K562 (cell line): ENCODE results near the gene PSMA5. TPM values are rescaled to one million over a fixed set of nuclear protein-coding genes. Genes with fewer than 3 reads are reported as not detected.

ENCODE experiments used
- AFF1 ChIP-seq, 2 experiments: fragments of 450-650 bp; IDR thresholded peaks; 2 replicates each; pipeline ENCODE4 v1.6.1; 2018; ENCODE audit warnings: mild to moderate bottlenecking in 2 of 2, low read depth in 1 of 2; ENCODE audit not compliant: partially characterized antibody in 2 of 2
- ARID2 ChIP-seq: fragments of 450-650 bp; IDR thresholded peaks from 2 replicates; pipeline ENCODE4 v1.6.1; 2017; ENCODE audit warnings: antibody characterized with exemption, mild to moderate bottlenecking
- CTCFL ChIP-seq: IDR thresholded peaks from 2 replicates; pipeline ENCODE4 v1.6.1; 2011; ENCODE audit warnings: borderline replicate concordance, low read depth, mild to moderate bottlenecking, moderate library complexity, low read length; ENCODE audit not compliant: insufficient read depth, poor library complexity, severe bottlenecking
- ETV6 ChIP-seq, 3 experiments: fragments of 150-350 bp in 1 of 3; sonication (generic) in 1 of 3; formaldehyde crosslinking in 1 of 3; IDR thresholded peaks; 2 replicates each; pipeline versions ENCODE4 v1.6.1 to v1.8.0; 2014 to 2022; ENCODE audit warnings: borderline replicate concordance in 2 of 3, low read depth in 2 of 3, antibody characterized with exemption in 1 of 3, low read length in 1 of 3, mild to moderate bottlenecking in 1 of 3, missing genetic modification reagents in 1 of 3
- HOXB6 ChIP-seq: fragments of 250-450 bp; sonication (Bioruptor Pico); IDR thresholded peaks from 2 replicates; pipeline ENCODE4 v1.5.1; 2022; ENCODE audit warnings: mild to moderate bottlenecking, borderline replicate concordance
- KDM2B ChIP-seq: fragments of 250-450 bp; sonication (Bioruptor Pico); IDR thresholded peaks from 2 replicates; pipeline ENCODE4 v1.8.0; 2021; ENCODE audit warnings: mild to moderate bottlenecking, moderate library complexity
- MIER1 ChIP-seq: fragments of 450-650 bp; IDR thresholded peaks from 2 replicates; pipeline ENCODE4 v1.6.1; 2016; ENCODE audit warnings: antibody characterized with exemption, mild to moderate bottlenecking, low read depth
- PHF20 ChIP-seq: fragments of 450-650 bp; IDR thresholded peaks from 2 replicates; pipeline ENCODE4 v1.6.1; 2018; ENCODE audit not compliant: partially characterized antibody
- SMARCB1 ChIP-seq: IDR thresholded peaks from 2 replicates; pipeline ENCODE4 v1.6.1; 2011; ENCODE audit warnings: improper control_type of control experiment, low read depth; ENCODE audit not compliant: insufficient read length
- USF1 ChIP-seq: sonication (generic); formaldehyde crosslinking; IDR thresholded peaks from 2 replicates; pipeline ENCODE4 v1.9.0; 2022; ENCODE audit warnings: mild to moderate bottlenecking, missing genetic modification reagents
- ZNF280B ChIP-seq: fragments of 250-450 bp; sonication (Bioruptor Pico); IDR thresholded peaks from 2 replicates; pipeline ENCODE4 v1.5.1; 2021; ENCODE audit warnings: mild to moderate bottlenecking
- ZNF384 ChIP-seq: IDR thresholded peaks from 2 replicates; pipeline ENCODE4 v1.6.1; 2012; ENCODE audit warnings: low read depth, low read length, improper control_type of control experiment
- ZNF778 ChIP-seq: fragments of 450-650 bp; formaldehyde crosslinking; IDR thresholded peaks from 2 replicates; pipeline ENCODE4 v1.4.0; 2020; ENCODE audit warnings: mild to moderate bottlenecking, moderate library complexity
- polyA plus RNA-seq, 8 experiments: library from polyadenylated mRNA; depleted of rRNA in 4 of 8; stranded (reverse) in 5 of 8; unstranded in 3 of 8; fragments of >200 nt; fragmentation: Nextera tagmentation in 2 of 8; fragmentation: Illumina TruSeq in 1 of 8; extraction: Ambion mirVana in 2 of 8; extraction: Trizol in 1 of 8; gene quantifications; 2 replicates each; pipeline versions ENCODE4 v1.2.1 to v1.2.3, GENCODE V29; 2011 to 2014; ENCODE audit warnings: inconsistent platforms in 1 of 8, missing spikeins in 1 of 8
- total RNA-seq, 7 experiments: library from RNA; depleted of rRNA in 6 of 7; stranded (reverse); fragments of >200 nt in 6 of 7; fragmentation: Illumina TruSeq in 2 of 7; extraction: Trizol in 2 of 7; gene quantifications; 2 replicates each; pipeline versions ENCODE4 v1.2.1 to v1.2.3, GENCODE V29; 2011 to 2021; ENCODE audit warnings: low replicate concordance in 1 of 7

The PSMA5 gene
- total and polyA plus RNA-seq, 9 of the 15 experiments (the other 6 are each of a cell fraction or from before 2014, with no cell fraction given): 82.6 to 542 (median 287) TPM

- TF ChIP-seq USF1 (CRISPR knock-in tag) (no peak), HOXB6 (CRISPR knock-in tag) (no peak), ETV6 (IDR thresholded peaks at IDR 0.05; ENCODE audit: borderline replicate concordance in 1 of 2, low read depth in 2 of 2, low read length in 1 of 2) (no peak), ETV6 (CRISPR knock-in tag; IDR thresholded peaks at IDR 0.05; ENCODE audit: borderline replicate concordance) (no peak), ZNF778 (no peak), ZNF384 (no peak), MIER1 (no peak), AFF1 (IDR thresholded peaks at IDR 0.05; ENCODE audit: low read depth in 1 of 2, partially characterized antibody in 2 of 2) (no peak), ZNF280B (CRISPR knock-in tag) (0 out of 2 replicates have a peak, but pooled peaks have one; percentile 12), KDM2B (CRISPR knock-in tag) (no peak), PHF20 (no peak), ARID2 (no peak), SMARCB1 (no peak), CTCFL (no peak)
Observed at GRCh38 chr1:109397581-109398342, 28.5 kb downstream of the PSMA5 start, which contains the start of gene SORT1 (continued).
